HepG2 (cell line): ENCODE data around the gene RAB6B. TPM values are rescaled to one million over a fixed set of nuclear protein-coding genes. Genes with fewer than 3 reads are reported as not detected.

Experiments
- CCAR2 ChIP-seq: fragments of 200-400 bp; formaldehyde crosslinking; optimal IDR thresholded peaks from 2 replicates; pipeline ENCODE3; 2018; ENCODE audit warnings: low read depth, mild to moderate bottlenecking, low read length, moderate library complexity
- FOXJ3 ChIP-seq: sonication (generic); formaldehyde crosslinking; IDR thresholded peaks from 2 replicates; pipeline ENCODE4 v1.4.0; 2020; ENCODE audit warnings: missing genetic modification reagents, mild to moderate bottlenecking, borderline replicate concordance
- FOXO4 ChIP-seq: sonication (generic); formaldehyde crosslinking; conservative IDR thresholded peaks from 2 replicates; pipeline ENCODE4 v1.8.1; 2023; ENCODE audit warnings: missing genetic modification reagents
- HOXA7 ChIP-seq: sonication (generic); formaldehyde crosslinking; IDR thresholded peaks from 2 replicates; pipeline ENCODE4 v1.8.1; 2022; ENCODE audit warnings: mild to moderate bottlenecking, missing genetic modification reagents, moderate library complexity
- JDP2 ChIP-seq: sonication (generic); formaldehyde crosslinking; IDR thresholded peaks from 2 replicates; pipeline ENCODE4 v1.8.1; 2022; ENCODE audit warnings: missing genetic modification reagents, borderline replicate concordance
- MAF1 ChIP-seq: sonication (generic); formaldehyde crosslinking; IDR thresholded peaks from 2 replicates; pipeline ENCODE4 v1.5.0; 2020; ENCODE audit warnings: missing genetic modification reagents, borderline replicate concordance
- MTA3 ChIP-seq: sonication (generic); formaldehyde crosslinking; IDR thresholded peaks from 2 replicates; pipeline ENCODE4 v1.4.0; 2020; ENCODE audit warnings: missing genetic modification reagents
- NFKB2 ChIP-seq: sonication (generic); formaldehyde crosslinking; IDR thresholded peaks from 2 replicates; pipeline ENCODE4 v1.4.0; 2020; ENCODE audit warnings: missing genetic modification reagents, borderline replicate concordance
- NR2F1 ChIP-seq, 2 experiments: fragments of 450-650 bp in 1 of 2; formaldehyde crosslinking in 1 of 2; IDR thresholded peaks; 2 replicates each; pipeline versions ENCODE4 v1.5.0 to v1.6.1; 2016 to 2020; ENCODE audit warnings: mild to moderate bottlenecking in 1 of 2, missing compliant biosample characterization in 1 of 2, missing genetic modification reagents in 1 of 2, moderate library complexity in 1 of 2
- NR2F6 ChIP-seq, 2 experiments: IDR thresholded peaks; 2 replicates each; pipeline ENCODE4 v1.6.1; 2016; ENCODE audit warnings: antibody characterized with exemption in 1 of 2, mild to moderate bottlenecking in 1 of 2
- NRL ChIP-seq: sonication (generic); formaldehyde crosslinking; IDR thresholded peaks from 2 replicates; pipeline ENCODE4 v1.5.0; 2020; ENCODE audit warnings: missing genetic modification reagents, mild to moderate bottlenecking, moderate library complexity, borderline replicate concordance
- PBX2 ChIP-seq: IDR thresholded peaks from 2 replicates; pipeline ENCODE4 v1.6.1; 2016; ENCODE audit warnings: control low read depth
- PHB2 ChIP-seq: fragments of 450-650 bp; IDR thresholded peaks from 2 replicates; pipeline ENCODE4 v1.6.1; 2018; ENCODE audit not compliant: partially characterized antibody
- POLR2A ChIP-seq, 2 experiments: IDR thresholded peaks; 2 replicates each; pipeline ENCODE4 v1.6.1; 2011; ENCODE audit warnings: low read depth in 2 of 2, low read length in 2 of 2, mild to moderate bottlenecking in 1 of 2, moderate library complexity in 1 of 2; ENCODE audit not compliant: insufficient read depth in 1 of 2
- POLR2G ChIP-seq: fragments of 200-400 bp; formaldehyde crosslinking; IDR thresholded peaks from 2 replicates; pipeline ENCODE4 v1.6.1; 2018; ENCODE audit warnings: mild to moderate bottlenecking, low read depth, low read length, moderate library complexity
- ZBTB42 ChIP-seq: sonication (generic); formaldehyde crosslinking; IDR thresholded peaks from 2 replicates; pipeline ENCODE4 v1.5.0; 2020; ENCODE audit warnings: mild to moderate bottlenecking, missing genetic modification reagents
- ZBTB44 ChIP-seq: sonication (generic); formaldehyde crosslinking; IDR thresholded peaks from 2 replicates; pipeline ENCODE4 v1.4.0; 2020; ENCODE audit warnings: missing genetic modification reagents
- ZFP62 ChIP-seq: sonication (generic); formaldehyde crosslinking; IDR thresholded peaks from 2 replicates; pipeline ENCODE4 v1.4.0; 2020; ENCODE audit warnings: missing genetic modification reagents
- ZMYM2 ChIP-seq: sonication (generic); formaldehyde crosslinking; IDR thresholded peaks from 2 replicates; pipeline ENCODE4 v1.8.0; 2022; ENCODE audit warnings: mild to moderate bottlenecking, missing genetic modification reagents
- ZNF24 ChIP-seq: fragments of 450-650 bp; IDR thresholded peaks from 2 replicates; pipeline ENCODE4 v1.6.1; 2017; ENCODE audit warnings: antibody characterized with exemption, mild to moderate bottlenecking
- ZNF543 ChIP-seq: sonication (generic); formaldehyde crosslinking; IDR thresholded peaks from 2 replicates; pipeline ENCODE4 v1.4.0; 2020; ENCODE audit warnings: mild to moderate bottlenecking, missing genetic modification reagents
- ZNF549 ChIP-seq: sonication (generic); formaldehyde crosslinking; IDR thresholded peaks from 2 replicates; pipeline ENCODE4 v1.5.0; 2020; ENCODE audit warnings: missing genetic modification reagents
- ZNF639 ChIP-seq: conservative IDR thresholded peaks from 2 replicates; pipeline ENCODE4 v1.6.1; 2018; ENCODE audit warnings: missing genetic modification reagents
- ZNF704 ChIP-seq: sonication (generic); formaldehyde crosslinking; IDR thresholded peaks from 2 replicates; pipeline ENCODE4 v1.8.1; 2023; ENCODE audit warnings: mild to moderate bottlenecking, inconsistent platforms, moderate library complexity, missing genetic modification reagents, borderline replicate concordance
- polyA plus RNA-seq, 8 experiments: library from polyadenylated mRNA; depleted of rRNA in 3 of 8; stranded (reverse) in 7 of 8; unstranded in 1 of 8; fragments of >200 nt; fragmentation: Illumina TruSeq in 4 of 8; extraction: Trizol in 4 of 8; gene quantifications; 2 replicates each; pipeline versions ENCODE4 v1.2.1 to v1.2.3, GENCODE V29; 2011 to 2016; ENCODE audit warnings: low read depth in 4 of 8, missing spikeins in 1 of 8, mixed read lengths in 1 of 8; ENCODE audit not compliant: insufficient read depth in 1 of 8
- total RNA-seq, 5 experiments: library from RNA; depleted of rRNA; stranded (reverse); fragments of >200 nt; fragmentation: Illumina TruSeq; extraction: Trizol; gene quantifications; 2 replicates each; pipeline ENCODE4 v1.2.3, GENCODE V29; 2016; ENCODE audit warnings: low read depth in 1 of 5

Gene RAB6B
- total and polyA plus RNA-seq, 2 of the 13 experiments (the other 11 are each of a cell fraction or from before 2014, with no cell fraction given): 0.16 TPM; not detected in 1

- TF ChIP-seq FOXO4 (CRISPR knock-in tag) (no peak), ZFP62 (CRISPR knock-in tag) (no peak), NRL (CRISPR knock-in tag) (peak; percentile 85; the same call in 1 of the 2 replicates), ZNF704 (CRISPR knock-in tag) (no peak), NFKB2 (CRISPR knock-in tag) (peak; percentile 93; the same call in 1 of the 2 replicates), PHB2 (no peak), ZMYM2 (CRISPR knock-in tag) (no peak), HOXA7 (CRISPR knock-in tag) (no peak), CCAR2 (no peak), MTA3 (CRISPR knock-in tag) (no peak), ZBTB42 (CRISPR knock-in tag) (no peak), ZNF639 (CRISPR knock-in tag) (no peak), ZNF24 (no peak), ZNF543 (CRISPR knock-in tag) (peak; percentile 70; the same call in 1 of the 2 replicates), NR2F1 (CRISPR knock-in tag; IDR thresholded peaks at IDR 0.05) (no peak), MAF1 (no peak), PBX2 (CRISPR knock-in tag) (no peak), FOXJ3 (CRISPR knock-in tag) (no peak), POLR2G (peak; percentile 92), JDP2 (CRISPR knock-in tag) (no peak), ZBTB44 (CRISPR knock-in tag) (no peak), ZNF549 (no peak), NR2F6 (IDR thresholded peaks at IDR 0.05) (no peak), NR2F6 (CRISPR knock-in tag; IDR thresholded peaks at IDR 0.05) (no peak), POLR2A (IDR thresholded peaks at IDR 0.05; ENCODE audit: insufficient read depth in 1 of 2, low read depth in 2 of 2, low read length in 2 of 2) (peak; percentile 93 to 94)
Measured at GRCh38 chr3:133805702-133806475, 89.8 kb downstream of the RAB6B start, which contains the start of gene SRPRB (continued).
